A549 (cell line): Measurements from ENCODE around the gene EIF4G3.

Experiments
- HDAC2 ChIP-seq: fragments of 200-600 bp; sonication (generic); IDR thresholded peaks from 2 replicates; pipeline ENCODE4 v1.6.1; 2016
- HEYL ChIP-seq: fragments of 250-450 bp; sonication (Bioruptor Pico); IDR thresholded peaks from 2 replicates; pipeline ENCODE4 v1.8.0; 2021; ENCODE audit warnings: mild to moderate bottlenecking, moderate library complexity
- HOXA7 ChIP-seq: fragments of 250-450 bp; sonication (Bioruptor Pico); IDR thresholded peaks from 2 replicates; pipeline ENCODE4 v1.5.0; 2020; ENCODE audit warnings: mild to moderate bottlenecking, moderate library complexity
- KDM5A ChIP-seq: fragments of 200-600 bp; sonication (generic); IDR thresholded peaks from 2 replicates; pipeline ENCODE4 v1.6.1; 2016; ENCODE audit warnings: antibody characterized with exemption, mild to moderate bottlenecking
- POLR2A ChIP-seq: IDR thresholded peaks from 2 replicates; pipeline ENCODE4 v1.6.1; 2012; ENCODE audit warnings: mild to moderate bottlenecking, low read length
- RAD21 ChIP-seq, 2 experiments: fragments of >200 bp in 1 of 2; sonication (Bioruptor Twin) in 1 of 2; formaldehyde crosslinking in 1 of 2; IDR thresholded peaks in 1 of 2; conservative IDR thresholded peaks in 1 of 2; 2 replicates in 1 of 2; 3 replicates in 1 of 2; pipeline ENCODE4 v1.6.1; 2012 to 2018; ENCODE audit warnings: inconsistent platforms in 1 of 2
- RNF2 ChIP-seq: fragments of 200-600 bp; sonication (generic); IDR thresholded peaks from 2 replicates; pipeline ENCODE4 v1.6.1; 2016; ENCODE audit warnings: low read depth, mild to moderate bottlenecking, antibody characterized with exemption, moderate library complexity, borderline replicate concordance
- ZFP36 ChIP-seq: fragments of 450-650 bp; IDR thresholded peaks from 2 replicates; pipeline ENCODE4 v1.6.1; 2014; ENCODE audit warnings: borderline replicate concordance; ENCODE audit not compliant: partially characterized antibody
- ZSCAN20 ChIP-seq: fragments of 250-450 bp; sonication (Bioruptor Pico); IDR thresholded peaks from 2 replicates; pipeline ENCODE4 v1.8.0; 2022; ENCODE audit warnings: mild to moderate bottlenecking, moderate library complexity
- TF ChIP-seq, protein P1 (sequence below): fragments of >200 bp; sonication (Bioruptor Twin); formaldehyde crosslinking; IDR thresholded peaks from 3 replicates; pipeline ENCODE4 v1.5.1; 2016
- TF ChIP-seq, protein P2 (sequence below): fragments of 250-450 bp; sonication (Bioruptor Pico); IDR thresholded peaks from 2 replicates; pipeline ENCODE4 v1.5.0; 2021; ENCODE audit warnings: mild to moderate bottlenecking, moderate library complexity, borderline replicate concordance
- TF ChIP-seq, protein P3 (sequence below): fragments of >200 bp; sonication (Bioruptor Twin); formaldehyde crosslinking; IDR thresholded peaks from 3 replicates; pipeline ENCODE4 v1.6.1; 2016

DNA sequence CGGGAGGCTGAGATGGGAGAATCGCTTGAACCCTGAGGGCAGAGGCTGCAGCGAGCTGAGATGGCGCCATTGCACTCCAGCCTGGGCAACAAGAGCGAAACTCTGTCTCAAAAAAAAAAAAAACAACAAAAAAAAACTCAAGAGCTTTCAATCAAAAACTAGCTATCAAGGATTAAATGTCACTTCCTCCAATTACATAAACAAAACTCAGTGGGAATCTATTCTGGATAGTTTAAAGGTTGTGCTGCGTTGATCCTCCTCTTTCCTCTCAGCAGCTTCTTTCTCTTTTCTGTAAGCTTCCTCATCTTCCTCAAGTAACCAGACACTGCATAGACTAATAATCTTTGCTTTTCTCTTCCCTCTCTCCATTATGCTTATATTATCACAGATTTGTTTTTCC, 20.7 kb downstream of the EIF4G3 start:
- no peak for TF ChIP-seq RNF2
- TF ChIP-seq, protein P1, sequence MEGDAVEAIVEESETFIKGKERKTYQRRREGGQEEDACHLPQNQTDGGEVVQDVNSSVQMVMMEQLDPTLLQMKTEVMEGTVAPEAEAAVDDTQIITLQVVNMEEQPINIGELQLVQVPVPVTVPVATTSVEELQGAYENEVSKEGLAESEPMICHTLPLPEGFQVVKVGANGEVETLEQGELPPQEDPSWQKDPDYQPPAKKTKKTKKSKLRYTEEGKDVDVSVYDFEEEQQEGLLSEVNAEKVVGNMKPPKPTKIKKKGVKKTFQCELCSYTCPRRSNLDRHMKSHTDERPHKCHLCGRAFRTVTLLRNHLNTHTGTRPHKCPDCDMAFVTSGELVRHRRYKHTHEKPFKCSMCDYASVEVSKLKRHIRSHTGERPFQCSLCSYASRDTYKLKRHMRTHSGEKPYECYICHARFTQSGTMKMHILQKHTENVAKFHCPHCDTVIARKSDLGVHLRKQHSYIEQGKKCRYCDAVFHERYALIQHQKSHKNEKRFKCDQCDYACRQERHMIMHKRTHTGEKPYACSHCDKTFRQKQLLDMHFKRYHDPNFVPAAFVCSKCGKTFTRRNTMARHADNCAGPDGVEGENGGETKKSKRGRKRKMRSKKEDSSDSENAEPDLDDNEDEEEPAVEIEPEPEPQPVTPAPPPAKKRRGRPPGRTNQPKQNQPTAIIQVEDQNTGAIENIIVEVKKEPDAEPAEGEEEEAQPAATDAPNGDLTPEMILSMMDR, result no peak
- TF ChIP-seq POLR2A, result no peak
- TF ChIP-seq HEYL (CRISPR knock-in tag), result no peak
- TF ChIP-seq, protein P2, sequence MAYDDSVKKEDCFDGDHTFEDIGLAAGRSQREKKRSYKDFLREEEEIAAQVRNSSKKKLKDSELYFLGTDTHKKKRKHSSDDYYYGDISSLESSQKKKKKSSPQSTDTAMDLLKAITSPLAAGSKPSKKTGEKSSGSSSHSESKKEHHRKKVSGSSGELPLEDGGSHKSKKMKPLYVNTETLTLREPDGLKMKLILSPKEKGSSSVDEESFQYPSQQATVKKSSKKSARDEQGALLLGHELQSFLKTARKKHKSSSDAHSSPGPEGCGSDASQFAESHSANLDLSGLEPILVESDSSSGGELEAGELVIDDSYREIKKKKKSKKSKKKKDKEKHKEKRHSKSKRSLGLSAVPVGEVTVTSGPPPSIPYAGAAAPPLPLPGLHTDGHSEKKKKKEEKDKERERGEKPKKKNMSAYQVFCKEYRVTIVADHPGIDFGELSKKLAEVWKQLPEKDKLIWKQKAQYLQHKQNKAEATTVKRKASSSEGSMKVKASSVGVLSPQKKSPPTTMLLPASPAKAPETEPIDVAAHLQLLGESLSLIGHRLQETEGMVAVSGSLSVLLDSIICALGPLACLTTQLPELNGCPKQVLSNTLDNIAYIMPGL, result no peak
- TF ChIP-seq HDAC2, result no peak
- TF ChIP-seq RAD21 (conservative IDR thresholded peaks at IDR 0.05 in 1 of 2, IDR thresholded peaks at IDR 0.05 in 1 of 2), result no peak
- no peak for TF ChIP-seq KDM5A
- TF ChIP-seq HOXA7 (CRISPR knock-in tag), result no peak
- TF ChIP-seq ZFP36, result no peak
- TF ChIP-seq ZSCAN20, result no peak
- TF ChIP-seq, protein P3, sequence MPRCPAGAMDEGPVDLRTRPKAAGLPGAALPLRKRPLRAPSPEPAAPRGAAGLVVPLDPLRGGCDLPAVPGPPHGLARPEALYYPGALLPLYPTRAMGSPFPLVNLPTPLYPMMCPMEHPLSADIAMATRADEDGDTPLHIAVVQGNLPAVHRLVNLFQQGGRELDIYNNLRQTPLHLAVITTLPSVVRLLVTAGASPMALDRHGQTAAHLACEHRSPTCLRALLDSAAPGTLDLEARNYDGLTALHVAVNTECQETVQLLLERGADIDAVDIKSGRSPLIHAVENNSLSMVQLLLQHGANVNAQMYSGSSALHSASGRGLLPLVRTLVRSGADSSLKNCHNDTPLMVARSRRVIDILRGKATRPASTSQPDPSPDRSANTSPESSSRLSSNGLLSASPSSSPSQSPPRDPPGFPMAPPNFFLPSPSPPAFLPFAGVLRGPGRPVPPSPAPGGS, result no peak
